Stimulated activated CD4-positive, alpha-beta T cell treated with anti-CD3 and anti-CD28 coated beads, Interleukin-1b, Interleukin-23, amount 100 ng/mL, for 4 hours (primary cell): ENCODE results near the gene SLCO4A1.

Experiments used
- DNase-seq, 2 donors: peaks; one replicate each; pipeline ENCODE4 v3.0.0-alpha.2; 2020; ENCODE audit warnings: low read depth in 2 of 2

The SLCO4A1 gene

GRCh38 chr20:62653373-62653772 lies 11.1 kb downstream of the SLCO4A1 start:
- no peak for DNase-seq

GRCh38 chr20:62653951-62654685 lies 11.8 kb downstream of the SLCO4A1 start:
- no peak for DNase-seq

- DNase-seq, result no peak
Measured at GRCh38 chr20:62655282-62656196, 13.2 kb downstream of the SLCO4A1 start.

- DNase-seq, result no peak
Measured at GRCh38 chr20:62656197-62656918, 14.1 kb downstream of the SLCO4A1 start.

- no peak for DNase-seq
Measured at GRCh38 chr20:62656919-62657588, 14.8 kb downstream of the SLCO4A1 start.

- no peak for DNase-seq
Measured at GRCh38 chr20:62657589-62657942, 15.3 kb downstream of the SLCO4A1 start.

GRCh38 chr20:62657956-62658355 lies 15.7 kb downstream of the SLCO4A1 start:
- DNase-seq, result no peak

GRCh38 chr20:62658593-62659178 lies 16.4 kb downstream of the SLCO4A1 start:
- no peak for DNase-seq

GRCh38 chr20:62659488-62660239 lies 17.4 kb downstream of the SLCO4A1 start:
- no peak for DNase-seq

GRCh38 chr20:62660240-62660615 lies 17.9 kb downstream of the SLCO4A1 start:
- DNase-seq, result no peak

- no peak for DNase-seq
Measured at GRCh38 chr20:62660768-62661167, 18.5 kb downstream of the SLCO4A1 start.

GRCh38 chr20:62661647-62662046 lies 19.3 kb downstream of the SLCO4A1 start:
- no peak for DNase-seq

- DNase-seq, result no peak
Measured at GRCh38 chr20:62662422-62662821, 20.1 kb downstream of the SLCO4A1 start.

- no peak for DNase-seq
Measured at GRCh38 chr20:62663145-62664018, 21.1 kb downstream of the SLCO4A1 start.

GRCh38 chr20:62664019-62664971 lies 22.0 kb downstream of the SLCO4A1 start:
- DNase-seq, result no peak

- no peak for DNase-seq
Measured at GRCh38 chr20:62665153-62665754, 23.0 kb downstream of the SLCO4A1 start.

- no peak for DNase-seq
Measured at GRCh38 chr20:62665826-62666735, 23.8 kb downstream of the SLCO4A1 start.
